B cell (primary cell): ENCODE results near the gene CCDC170.
"Not testable (repeated sequence)": the region's sequence is repeated elsewhere in the genome, so short reads cannot be mapped to it uniquely, and the experiment has no call there.

Source experiments
- CTCF ChIP-seq: fragments of 200-600 bp; IDR thresholded peaks from one replicate; pipeline ENCODE4 v1.8.0; 2022; ENCODE audit warnings: antibody characterized with exemption, mild to moderate bottlenecking
- EZH2 ChIP-seq: IDR thresholded peaks from 2 replicates; pipeline ENCODE4 v1.6.1; 2012; ENCODE audit warnings: borderline replicate concordance, low read depth, mild to moderate bottlenecking, moderate library complexity, low read length; ENCODE audit not compliant: insufficient read depth, poor library complexity, severe bottlenecking

GRCh38 chr6:151518992-151519391, 25.2 kb downstream of the CCDC170 start:
- TF ChIP-seq CTCF, EZH2: not testable (repeated sequence)
